ENCODE results near the gene FAM222B.

GRCh38 chr17:28746611-28747050 lies 96.0 kb downstream of the FAM222B start:
- TF ChIP-seq CTCF (IDR thresholded peaks at IDR 0.05; ENCODE audit: low read depth, low read length, poor library complexity, severe bottlenecking) = no peak
- TF ChIP-seq EZH2phosphoT487 (IDR thresholded peaks at IDR 0.05; ENCODE audit: borderline replicate concordance, low read length) = no peak

Data from DOHH2 (cell line).